BJ (cell line): ENCODE results near the gene CTNNA2. TPM values are rescaled to one million over a fixed set of nuclear protein-coding genes. Genes with fewer than 3 reads are reported as not detected.
"Not testable (repeated sequence)": the region's sequence is repeated elsewhere in the genome, so short reads cannot be mapped to it uniquely, and the experiment has no call there.

Source experiments
- CTCF ChIA-PET: fragments of 350-600 bp; formaldehyde crosslinking; extraction: SDS; loops from one replicate; lab custom pipeline; 2021; ENCODE audit warnings: antibody characterized with exemption, inconsistent platforms; lab: Yijun Ruan, JAX
- POLR2A ChIA-PET: fragments of 300-600 bp; sonication (Branson Sonifier 250); formaldehyde crosslinking; extraction: SDS; loops from one replicate; lab custom pipeline; 2021; ENCODE audit warnings: antibody characterized with exemption; lab: Charles Lee
- DNase-seq: peaks from one replicate; pipeline ENCODE4 v3.0.0-alpha.2; 2011; ENCODE audit warnings: low read depth
- H3K27me3 ChIP-seq: 2 replicates; pipeline ENCODE4 v1.6.0; 2011; ENCODE audit warnings: low read length; ENCODE audit not compliant: control insufficient read depth, insufficient read depth
- H3K36me3 ChIP-seq: 2 replicates; pipeline ENCODE4 v1.5.1; 2011; ENCODE audit warnings: low read length; ENCODE audit not compliant: control insufficient read depth, insufficient read depth
- H3K4me3 ChIP-seq: 2 replicates; pipeline ENCODE4 v1.5.1; 2011; ENCODE audit warnings: low read depth, mild to moderate bottlenecking, control low read depth, low read length
- polyA plus RNA-seq: library from polyadenylated mRNA; depleted of rRNA; stranded (reverse); fragments of >200 nt; gene quantifications from 2 replicates; pipeline ENCODE4 v1.2.3, GENCODE V29; 2011
- TF ChIP-seq, protein P1 (sequence below): IDR thresholded peaks from 2 replicates; pipeline ENCODE4 v1.5.1; 2011; ENCODE audit warnings: low read depth, mild to moderate bottlenecking, control low read depth, inconsistent platforms, low read length, moderate library complexity; ENCODE audit not compliant: insufficient read depth

The CTNNA2 gene
- polyA plus RNA-seq, 1 experiment = not detected

DNA sequence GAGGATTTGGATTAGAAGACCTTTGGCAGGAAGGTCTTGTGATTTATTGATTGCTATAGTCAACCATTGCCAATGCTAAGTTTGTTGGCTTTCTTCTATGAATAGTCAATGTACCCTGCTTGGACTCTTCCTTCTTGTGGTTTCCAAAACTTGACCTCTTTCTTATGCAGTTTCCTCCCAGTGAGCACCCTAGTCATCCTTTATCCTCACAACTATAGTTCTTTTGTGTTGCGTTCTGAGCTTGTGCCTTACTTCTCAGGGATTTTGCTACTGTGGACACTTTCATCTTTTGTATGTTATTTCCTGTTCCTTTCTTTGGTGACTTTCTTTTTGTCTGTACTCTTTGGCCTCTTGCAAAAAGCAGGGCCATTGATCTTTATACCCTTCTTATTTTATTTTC lies 623.5 kb downstream of the CTNNA2 start:
- no peaks in the 10 kb centered on the region for H3K36me3 ChIP-seq
- H3K4me3 ChIP-seq = no peak overlapping the region
- TF ChIP-seq, protein P1, sequence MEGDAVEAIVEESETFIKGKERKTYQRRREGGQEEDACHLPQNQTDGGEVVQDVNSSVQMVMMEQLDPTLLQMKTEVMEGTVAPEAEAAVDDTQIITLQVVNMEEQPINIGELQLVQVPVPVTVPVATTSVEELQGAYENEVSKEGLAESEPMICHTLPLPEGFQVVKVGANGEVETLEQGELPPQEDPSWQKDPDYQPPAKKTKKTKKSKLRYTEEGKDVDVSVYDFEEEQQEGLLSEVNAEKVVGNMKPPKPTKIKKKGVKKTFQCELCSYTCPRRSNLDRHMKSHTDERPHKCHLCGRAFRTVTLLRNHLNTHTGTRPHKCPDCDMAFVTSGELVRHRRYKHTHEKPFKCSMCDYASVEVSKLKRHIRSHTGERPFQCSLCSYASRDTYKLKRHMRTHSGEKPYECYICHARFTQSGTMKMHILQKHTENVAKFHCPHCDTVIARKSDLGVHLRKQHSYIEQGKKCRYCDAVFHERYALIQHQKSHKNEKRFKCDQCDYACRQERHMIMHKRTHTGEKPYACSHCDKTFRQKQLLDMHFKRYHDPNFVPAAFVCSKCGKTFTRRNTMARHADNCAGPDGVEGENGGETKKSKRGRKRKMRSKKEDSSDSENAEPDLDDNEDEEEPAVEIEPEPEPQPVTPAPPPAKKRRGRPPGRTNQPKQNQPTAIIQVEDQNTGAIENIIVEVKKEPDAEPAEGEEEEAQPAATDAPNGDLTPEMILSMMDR = no peak
- CTCF ChIA-PET = no interaction called here
- POLR2A ChIA-PET = no interaction called here
- H3K27me3 ChIP-seq = no peaks in the 10 kb centered on the region
- DNase-seq = no peak

DNA sequence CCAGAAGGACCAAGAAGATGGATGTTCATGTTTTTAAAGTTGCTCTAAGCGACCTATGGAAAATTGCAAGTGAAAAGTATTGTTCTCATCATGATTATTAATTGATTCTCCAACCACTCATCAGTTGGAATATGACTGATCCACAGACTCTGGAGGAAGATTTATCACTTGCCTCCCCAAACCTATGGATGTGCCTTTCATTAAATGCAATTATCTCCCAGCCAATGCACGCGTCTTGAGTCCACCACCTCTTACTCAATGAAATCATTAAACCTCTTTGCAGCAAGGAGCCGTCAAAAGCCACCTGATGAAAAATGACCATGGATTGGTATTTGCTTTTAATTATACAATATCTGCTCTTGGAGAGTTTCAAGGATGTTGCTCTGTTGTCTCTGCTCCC lies 626.1 kb downstream of the CTNNA2 start:
- ChIA-PET POLR2A (no interaction called here), CTCF (no interaction called here)
- TF ChIP-seq, protein P1 = no peak
- no peak for DNase-seq
- H3K36me3 ChIP-seq = no peaks in the 10 kb centered on the region
- H3K27me3 ChIP-seq = no peaks in the 10 kb centered on the region
- H3K4me3 ChIP-seq = no peak overlapping the region

DNA sequence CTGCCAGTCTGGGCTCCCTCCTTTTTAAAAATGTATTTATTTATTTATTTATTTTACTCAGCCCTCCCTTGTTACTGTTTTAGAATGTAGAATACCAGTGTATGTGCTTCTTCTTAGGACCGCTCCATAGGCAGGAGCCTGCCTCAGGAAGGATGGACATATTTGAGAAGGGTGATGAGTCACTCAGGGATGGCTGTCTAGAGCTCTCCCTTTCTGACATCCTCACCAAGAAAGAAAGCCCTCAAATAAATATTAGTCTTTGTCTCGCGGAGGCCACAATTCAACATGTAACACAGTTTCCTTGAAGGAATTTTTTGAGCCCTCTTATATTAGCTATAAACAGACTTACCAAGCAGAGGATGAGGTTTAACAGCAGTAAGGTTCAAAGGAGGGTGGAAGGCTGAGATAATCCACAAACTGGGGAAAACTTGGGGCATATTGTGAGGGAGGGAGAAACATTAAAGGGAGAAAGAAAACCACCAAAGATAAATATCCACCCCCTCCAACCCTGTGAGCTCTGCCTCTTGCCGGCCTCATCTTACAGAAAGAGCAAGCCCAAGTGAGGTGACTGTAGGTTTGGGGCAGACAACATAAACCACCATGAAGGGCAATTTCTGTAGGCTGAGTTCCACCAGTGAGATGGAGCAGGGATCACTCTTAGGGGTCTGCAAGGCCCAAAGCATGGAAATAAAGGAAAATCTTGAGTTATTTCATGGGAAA lies 628.3 kb downstream of the CTNNA2 start:
- POLR2A ChIA-PET = interaction anchor here (0.6 kb wide), 1 partner anchor 29 kb away, joined by 3 read pairs; no protein-coding TSS in a partner anchor
- Histone ChIP-seq H3K27me3 (no peaks in the 10 kb centered on the region), H3K36me3 (no peaks in the 10 kb centered on the region), H3K4me3 (no peak overlapping the region)
- CTCF ChIA-PET = interaction anchor here (0.5 to 1.7 kb wide), 2 partner anchors 20 to 97 kb away, joined by 3 read pairs; no protein-coding TSS in a partner anchor
- DNase-seq = no peak
- TF ChIP-seq, protein P1 = no peak

DNA sequence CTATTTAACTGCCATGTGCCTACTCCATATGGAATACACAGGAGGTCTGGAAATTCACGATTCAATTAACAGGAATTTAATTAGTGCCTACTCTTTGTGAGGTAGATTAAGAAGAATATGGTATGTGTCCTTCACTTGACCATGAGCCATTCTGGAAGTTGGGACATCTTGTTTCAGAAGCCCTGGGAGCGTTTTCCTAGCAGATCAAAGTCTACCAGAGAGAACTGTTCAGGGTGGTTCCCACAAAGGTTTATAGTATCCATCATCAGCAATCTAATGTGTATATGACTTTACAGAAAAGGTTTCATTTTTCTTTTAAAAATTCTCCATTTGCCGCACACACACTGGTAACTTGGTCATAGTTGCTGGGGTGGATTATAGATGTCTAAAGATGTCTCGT lies 632.6 kb downstream of the CTNNA2 start:
- ChIA-PET POLR2A (no interaction called here), CTCF (interaction anchor here (0.6 kb wide), 1 partner anchor 110 kb away, joined by 3 read pairs; no protein-coding TSS in a partner anchor)
- TF ChIP-seq, protein P1 = no peak
- no peak for DNase-seq
- Histone ChIP-seq H3K27me3 (no peaks in the 10 kb centered on the region), H3K36me3 (no peaks in the 10 kb centered on the region), H3K4me3 (no peak overlapping the region)

DNA sequence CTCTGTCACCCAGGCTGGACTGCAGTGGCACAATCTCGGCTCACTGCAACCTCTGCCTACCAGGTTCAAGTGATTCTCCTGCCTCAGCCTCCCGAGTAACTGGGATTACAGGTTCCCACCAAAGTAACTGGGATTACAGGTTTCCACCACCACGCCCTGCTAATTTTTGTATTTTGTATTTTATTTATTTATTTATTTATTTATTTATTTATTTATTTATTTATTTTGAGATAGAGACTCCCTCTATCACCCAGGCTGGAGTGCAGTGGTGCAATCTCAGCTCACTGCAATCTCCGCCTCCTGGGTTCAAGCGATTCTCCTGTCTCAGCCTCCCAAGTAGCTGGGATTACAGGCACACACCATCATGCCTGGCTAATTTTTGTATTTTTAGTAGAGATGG lies 633.9 kb downstream of the CTNNA2 start:
- CTCF ChIA-PET = interaction anchor here (1.6 kb wide), 1 partner anchor 18 kb away, joined by 3 read pairs; no protein-coding TSS in a partner anchor
- H3K36me3 ChIP-seq, DNase-seq, H3K27me3 ChIP-seq, POLR2A ChIA-PET, H3K4me3 ChIP-seq: not testable (repeated sequence)
